Vagina (tissue), 2 donors: ENCODE data around the gene MAGEF1.

Experiments
- POLR2A ChIP-seq, 2 donors: fragments of 450-650 bp; IDR thresholded peaks; one replicate each; pipeline ENCODE4 v1.6.1; 2017; ENCODE audit warnings: antibody characterized with exemption in 2 of 2, mild to moderate bottlenecking in 2 of 2, moderate library complexity in 2 of 2
- POLR2AphosphoS5 ChIP-seq, 2 donors: sonication (generic); formaldehyde crosslinking; IDR thresholded peaks; one replicate each; pipeline ENCODE4 v1.9.0; 2017; ENCODE audit warnings: antibody characterized with exemption in 2 of 2, mild to moderate bottlenecking in 2 of 2, low read depth in 1 of 2; ENCODE audit not compliant: insufficient read depth in 1 of 2
- TF ChIP-seq, protein P1 (sequence below), 3 experiments: fragments of 450-650 bp in 2 of 3; fragments of 200-600 bp in 1 of 3; sonication (generic) in 1 of 3; IDR thresholded peaks; one replicate each; pipeline ENCODE4 v1.5.1; 2017 to 2019; ENCODE audit warnings: antibody characterized with exemption in 3 of 3, mild to moderate bottlenecking in 2 of 3, moderate library complexity in 2 of 3

- TF ChIP-seq, protein P1, sequence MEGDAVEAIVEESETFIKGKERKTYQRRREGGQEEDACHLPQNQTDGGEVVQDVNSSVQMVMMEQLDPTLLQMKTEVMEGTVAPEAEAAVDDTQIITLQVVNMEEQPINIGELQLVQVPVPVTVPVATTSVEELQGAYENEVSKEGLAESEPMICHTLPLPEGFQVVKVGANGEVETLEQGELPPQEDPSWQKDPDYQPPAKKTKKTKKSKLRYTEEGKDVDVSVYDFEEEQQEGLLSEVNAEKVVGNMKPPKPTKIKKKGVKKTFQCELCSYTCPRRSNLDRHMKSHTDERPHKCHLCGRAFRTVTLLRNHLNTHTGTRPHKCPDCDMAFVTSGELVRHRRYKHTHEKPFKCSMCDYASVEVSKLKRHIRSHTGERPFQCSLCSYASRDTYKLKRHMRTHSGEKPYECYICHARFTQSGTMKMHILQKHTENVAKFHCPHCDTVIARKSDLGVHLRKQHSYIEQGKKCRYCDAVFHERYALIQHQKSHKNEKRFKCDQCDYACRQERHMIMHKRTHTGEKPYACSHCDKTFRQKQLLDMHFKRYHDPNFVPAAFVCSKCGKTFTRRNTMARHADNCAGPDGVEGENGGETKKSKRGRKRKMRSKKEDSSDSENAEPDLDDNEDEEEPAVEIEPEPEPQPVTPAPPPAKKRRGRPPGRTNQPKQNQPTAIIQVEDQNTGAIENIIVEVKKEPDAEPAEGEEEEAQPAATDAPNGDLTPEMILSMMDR (IDR thresholded peaks at IDR 0.05), result no peak
- TF ChIP-seq POLR2A (IDR thresholded peaks at IDR 0.05), result no peak
- TF ChIP-seq POLR2AphosphoS5 (IDR thresholded peaks at IDR 0.05; ENCODE audit: insufficient read depth in 1 of 2, low read depth in 1 of 2), result no peak
Measured at GRCh38 chr3:184734903-184735701, 23.2 kb upstream of the MAGEF1 start.
